HG02759 (cell line): ENCODE measurements around the gene AVL9.

Source experiments
- ATAC-seq: cut with Tn5 transposase; IDR thresholded peaks from one replicate; pipeline ENCODE4 v1.9.1; 2021; ENCODE audit warnings: mild to moderate bottlenecking, moderate library complexity; ENCODE audit not compliant: unreplicated experiment

AVL9 gene

DNA sequence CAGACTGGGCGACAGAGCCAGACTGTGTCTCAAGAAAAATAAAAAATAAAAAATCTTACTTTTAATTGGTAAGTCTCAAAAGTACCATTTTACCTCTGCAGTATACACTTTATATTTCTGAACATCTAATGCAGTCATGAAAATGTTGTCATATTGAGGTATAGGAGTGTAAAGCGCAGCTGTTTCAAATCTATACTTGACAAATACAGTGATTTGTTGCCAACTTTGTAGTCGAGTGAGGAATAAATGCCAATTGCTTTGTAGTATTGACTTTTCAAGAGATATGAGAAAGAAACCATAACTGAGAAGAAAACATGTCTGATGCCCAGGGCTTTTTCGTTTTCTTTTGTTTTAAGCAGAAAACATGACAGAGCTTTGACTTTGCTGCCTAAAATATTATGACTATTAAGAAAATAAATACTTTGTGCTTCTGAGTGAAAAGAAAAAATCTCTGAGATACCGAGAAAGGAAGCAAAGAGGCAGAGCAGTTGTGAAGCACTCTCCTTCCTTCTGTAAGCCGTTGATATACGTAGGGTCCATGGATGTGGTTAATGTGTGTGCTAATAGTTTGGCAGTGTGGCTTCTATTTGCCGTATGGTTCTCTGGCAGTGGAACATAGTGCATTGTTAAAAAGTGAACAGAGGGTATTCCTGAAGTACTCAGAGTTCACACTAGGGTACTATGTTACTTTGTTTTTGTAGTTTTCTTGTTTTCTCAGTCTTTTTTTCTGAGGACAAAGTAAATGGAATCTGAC, 38.2 kb downstream of the AVL9 start:
- ATAC-seq: no peak

DNA sequence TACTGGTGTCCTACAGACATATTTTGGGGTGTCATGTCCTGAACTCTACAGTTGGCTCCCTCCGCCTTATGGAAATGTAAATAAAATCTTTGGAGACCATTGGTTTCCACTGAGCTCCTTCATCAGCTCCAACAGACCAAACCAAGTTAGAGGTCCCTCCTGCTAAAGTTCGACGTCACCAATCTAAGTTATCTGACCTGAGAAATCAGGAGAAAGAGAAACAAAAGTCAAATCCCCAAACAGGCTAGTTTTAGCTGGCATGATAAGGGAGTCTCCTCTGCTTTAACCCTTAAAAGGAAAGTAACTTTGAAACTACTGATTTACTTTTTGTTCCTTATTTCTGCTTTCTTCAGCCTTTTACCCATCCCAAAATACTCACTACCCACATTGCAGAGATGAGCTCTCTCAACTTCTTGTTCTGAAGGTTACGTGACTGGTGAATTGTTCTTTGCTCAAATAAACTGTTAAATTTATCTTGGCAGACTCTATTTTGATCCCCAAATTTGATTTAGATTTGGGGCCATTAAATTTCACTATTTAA, 39.9 kb downstream of the AVL9 start:
- peak; percentile 57 for ATAC-seq

DNA sequence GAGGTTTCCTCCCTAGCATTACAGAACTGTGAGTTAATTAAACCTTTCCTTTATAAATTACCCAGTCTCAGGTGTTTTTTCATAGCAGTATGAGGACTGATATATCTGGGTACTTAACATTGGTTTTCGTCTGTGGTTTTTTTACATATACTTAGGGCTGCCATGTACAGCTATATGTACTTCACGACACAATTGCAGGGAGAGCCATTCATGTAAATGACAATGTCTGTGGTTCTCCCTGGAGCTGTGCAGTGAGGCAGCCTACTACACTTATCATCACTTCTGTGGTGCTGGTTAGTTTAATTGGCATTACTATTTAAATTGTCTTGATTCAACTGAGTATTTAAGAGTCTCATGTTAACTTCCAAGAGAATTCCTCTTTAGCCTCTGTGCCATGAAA, 40.7 kb downstream of the AVL9 start:
- ATAC-seq: no peak

DNA sequence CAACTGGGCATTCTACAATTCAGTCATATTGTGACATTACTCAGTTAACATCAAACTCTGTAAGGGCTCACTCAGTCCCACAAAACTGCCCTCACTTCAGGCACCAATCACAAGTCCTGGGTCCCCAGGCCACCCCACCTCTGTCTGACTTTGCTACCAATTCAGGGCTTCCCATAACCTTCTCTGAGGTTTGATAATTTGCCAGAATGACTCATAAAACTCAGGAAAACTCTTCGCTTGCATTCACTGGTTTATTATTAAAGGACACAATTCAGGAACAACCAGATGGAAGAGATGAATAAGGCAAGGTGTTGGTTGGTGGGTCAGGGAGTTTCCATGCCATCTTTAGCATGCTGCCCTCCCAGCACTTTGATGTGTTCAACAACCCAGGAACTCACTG, 41.3 kb downstream of the AVL9 start:
- ATAC-seq: no peak

DNA sequence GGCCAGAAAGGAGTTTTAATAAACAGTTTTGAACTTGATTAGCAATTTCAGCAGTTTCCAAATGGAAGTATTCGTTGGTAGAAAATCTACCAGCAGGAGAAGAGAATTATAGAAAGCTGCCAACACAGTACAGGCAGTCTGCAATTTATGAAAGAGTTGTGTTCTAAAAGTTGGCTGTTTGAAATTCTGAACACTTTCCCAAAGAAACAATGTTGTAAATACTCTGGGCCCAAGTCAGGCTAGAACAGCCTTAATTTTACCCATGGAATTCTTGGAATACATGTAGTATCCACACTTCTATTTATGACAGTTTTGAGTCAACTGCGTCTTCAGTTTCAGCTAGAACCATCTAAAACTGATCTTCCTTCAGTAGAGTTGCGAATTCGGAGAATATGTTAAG, 42.5 kb downstream of the AVL9 start:
- no peak for ATAC-seq

DNA sequence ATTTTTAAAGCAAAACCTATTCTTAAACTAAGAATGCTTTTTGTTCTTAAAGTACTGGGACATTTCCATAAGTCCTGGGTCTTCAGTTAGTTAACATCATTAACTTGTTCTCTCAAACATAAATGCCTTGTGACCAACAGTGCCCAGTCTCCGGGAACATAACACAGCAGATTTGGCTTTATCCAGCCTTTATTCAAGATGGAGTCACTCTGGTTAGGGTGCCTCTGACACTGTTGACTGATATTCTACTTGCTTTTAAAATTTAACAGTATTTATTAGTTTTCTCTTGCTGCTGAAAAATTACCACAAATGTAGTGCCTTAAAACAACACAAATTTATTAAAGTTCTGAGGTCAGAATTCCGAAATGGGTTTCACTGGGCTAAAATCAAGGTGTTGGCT, 44.1 kb downstream of the AVL9 start:
- no peak for ATAC-seq

DNA sequence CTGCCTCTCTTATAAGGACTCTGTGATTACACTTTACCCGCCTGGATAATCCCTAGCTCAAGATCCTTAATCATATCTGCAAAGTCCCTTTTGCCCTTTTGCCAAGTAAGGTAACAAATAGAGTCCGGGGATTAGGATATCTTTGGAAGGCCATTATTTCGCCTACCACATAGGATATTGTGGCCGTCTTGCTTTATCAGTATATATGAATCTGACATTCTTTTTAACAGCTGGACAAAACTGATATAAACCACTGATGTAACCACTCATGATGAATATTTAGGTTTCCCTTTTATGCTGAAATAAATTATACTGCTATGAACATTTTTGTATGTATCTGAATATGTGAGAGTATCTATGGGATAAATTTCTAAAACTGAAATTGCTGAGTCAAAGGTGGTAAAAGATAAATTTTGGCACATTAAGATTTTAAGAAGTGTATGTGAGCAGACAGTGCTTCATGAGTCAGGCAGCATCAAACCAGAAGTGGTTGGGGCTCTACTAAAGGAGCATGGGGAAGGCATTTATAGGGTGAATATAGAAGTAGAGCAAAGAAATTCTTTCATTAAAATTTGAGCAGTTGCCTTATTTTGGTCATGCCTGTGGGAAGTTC, 44.7 kb downstream of the AVL9 start:
- ATAC-seq: no peak

DNA sequence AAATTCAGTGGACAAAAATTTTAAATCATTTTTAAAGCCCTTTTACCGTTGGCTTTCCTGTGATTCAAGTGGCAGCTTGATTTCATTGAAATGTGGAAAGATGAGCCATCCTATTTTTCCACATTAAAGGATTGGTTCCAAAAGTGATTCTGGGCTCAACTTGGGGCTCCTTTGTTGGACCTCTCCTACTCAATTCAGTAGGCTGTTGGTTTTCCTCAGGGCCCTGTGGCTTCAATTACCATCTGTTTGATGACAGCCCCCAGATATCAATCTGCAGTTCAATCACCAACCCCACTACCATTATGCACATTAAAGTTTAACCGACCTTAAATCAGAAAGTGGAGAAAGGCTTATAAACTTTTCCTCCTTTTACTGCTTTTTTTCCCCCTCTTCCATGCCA, 47.3 kb downstream of the AVL9 start:
- no peak for ATAC-seq

DNA sequence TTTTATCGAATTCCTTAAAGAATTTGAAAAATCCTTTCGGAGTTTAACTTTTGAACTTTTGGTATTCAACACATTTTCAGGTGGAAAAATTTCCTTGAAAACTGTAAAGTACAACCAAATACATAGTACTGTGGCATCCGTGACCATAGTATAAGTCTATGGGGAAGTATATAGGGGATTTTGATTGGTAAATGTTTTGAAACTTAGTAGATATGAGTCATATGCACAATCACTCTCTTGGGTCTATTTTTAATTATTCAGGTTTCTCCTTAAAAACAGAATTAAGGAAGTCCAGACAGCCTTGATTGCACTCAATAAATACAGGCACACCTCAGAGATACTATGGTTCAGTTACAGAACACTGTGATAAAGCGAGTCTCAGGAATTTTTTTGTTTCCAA, 64.2 kb downstream of the AVL9 start:
- ATAC-seq: no peak

DNA sequence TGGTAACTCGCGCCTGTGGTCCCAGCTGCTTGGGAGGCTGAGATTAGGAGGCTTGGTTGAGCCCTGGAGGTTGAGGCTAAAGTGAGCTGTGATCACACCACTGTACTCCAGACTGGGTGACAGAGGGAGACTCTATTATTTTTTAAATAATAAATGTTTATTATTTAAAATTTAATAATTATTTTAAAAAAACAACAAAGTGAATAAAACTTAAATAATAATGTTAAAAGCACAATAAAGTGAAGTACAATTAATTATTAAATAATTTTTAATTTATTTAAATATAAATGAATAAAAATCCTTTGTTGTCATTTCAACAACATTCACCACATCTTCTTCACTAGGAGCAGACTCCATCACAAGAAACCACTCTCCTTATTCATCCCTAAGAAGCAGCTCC, 64.8 kb downstream of the AVL9 start:
- ATAC-seq: no peak

DNA sequence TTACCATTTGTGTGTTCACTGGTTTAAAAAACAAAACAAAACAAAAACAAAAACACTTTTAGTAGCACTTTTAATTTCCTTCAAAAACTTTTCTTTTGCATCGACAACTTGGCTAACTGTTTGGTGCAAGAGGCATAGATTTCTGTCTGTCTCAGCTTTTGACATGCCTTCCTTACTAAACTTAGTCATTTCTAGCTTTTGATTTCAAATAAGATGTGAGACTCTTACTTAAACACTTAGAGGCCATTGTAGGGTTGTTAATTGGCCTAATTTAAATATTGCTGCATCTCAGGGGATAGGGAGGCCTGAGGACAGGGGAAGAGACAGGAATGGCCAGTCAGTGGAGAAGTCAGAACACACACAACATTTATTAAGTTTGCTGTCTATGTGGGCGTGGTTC, 66.3 kb downstream of the AVL9 start:
- no peak for ATAC-seq

DNA sequence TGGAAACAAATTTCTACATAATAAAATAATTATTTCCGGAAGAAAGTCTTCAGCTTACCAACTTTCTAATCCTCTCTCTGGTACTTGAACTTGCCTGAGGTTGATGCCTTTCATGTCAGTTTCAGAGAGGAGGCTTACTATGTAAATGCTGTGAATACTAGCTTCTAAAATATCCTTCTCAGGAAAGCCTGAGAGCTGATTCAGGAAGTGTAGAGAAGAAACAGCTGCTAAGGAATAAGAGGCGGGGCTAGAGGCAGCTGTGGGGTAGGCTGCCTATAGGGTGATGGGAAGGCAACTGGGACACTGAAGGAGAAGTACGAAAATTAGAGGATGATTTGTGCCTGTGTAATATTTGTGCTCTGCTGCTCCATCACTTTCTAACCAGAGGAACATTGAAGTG, 69.3 kb downstream of the AVL9 start:
- ATAC-seq: no peak

DNA sequence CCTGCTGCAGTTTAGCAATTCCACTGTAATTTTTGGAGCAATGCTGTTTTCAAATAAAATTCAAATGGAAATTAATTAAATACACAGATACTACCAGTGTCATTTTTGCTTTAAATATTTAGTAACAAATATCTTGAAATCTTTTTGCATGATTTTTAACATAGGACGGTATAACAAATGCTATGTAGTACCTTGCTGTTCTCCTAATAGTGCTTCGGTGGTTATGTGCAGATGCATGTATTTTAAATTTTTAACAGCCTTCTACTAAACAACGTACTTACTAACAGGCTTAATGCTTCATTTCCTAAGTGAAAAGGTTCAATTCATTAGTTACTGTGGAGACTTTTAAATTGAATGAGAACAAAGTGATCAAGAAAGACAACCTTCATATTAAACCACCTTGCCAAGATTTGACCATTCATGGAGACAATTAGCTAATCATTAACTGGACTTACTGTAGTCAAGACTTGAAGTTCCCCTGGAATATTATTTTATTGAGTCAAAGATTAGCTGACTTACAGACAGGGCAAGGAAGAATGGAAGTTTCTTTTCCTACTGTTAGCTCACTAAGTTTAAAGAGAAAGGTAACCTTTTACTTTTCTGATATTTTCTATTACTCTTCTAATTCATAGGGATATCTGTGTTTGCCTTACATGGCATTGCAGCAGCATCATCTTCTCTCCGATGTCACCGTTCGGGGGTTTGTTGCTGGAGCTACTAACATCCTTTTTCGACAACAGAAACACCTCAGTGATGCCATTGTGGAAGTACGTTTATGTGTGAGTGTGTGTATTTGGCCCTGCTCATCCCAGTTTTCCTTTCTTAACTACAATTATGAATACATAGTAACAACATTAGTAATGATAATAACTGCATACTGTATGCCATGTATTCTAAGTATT, 74.3 kb downstream of the AVL9 start:
- ATAC-seq: no peak

DNA sequence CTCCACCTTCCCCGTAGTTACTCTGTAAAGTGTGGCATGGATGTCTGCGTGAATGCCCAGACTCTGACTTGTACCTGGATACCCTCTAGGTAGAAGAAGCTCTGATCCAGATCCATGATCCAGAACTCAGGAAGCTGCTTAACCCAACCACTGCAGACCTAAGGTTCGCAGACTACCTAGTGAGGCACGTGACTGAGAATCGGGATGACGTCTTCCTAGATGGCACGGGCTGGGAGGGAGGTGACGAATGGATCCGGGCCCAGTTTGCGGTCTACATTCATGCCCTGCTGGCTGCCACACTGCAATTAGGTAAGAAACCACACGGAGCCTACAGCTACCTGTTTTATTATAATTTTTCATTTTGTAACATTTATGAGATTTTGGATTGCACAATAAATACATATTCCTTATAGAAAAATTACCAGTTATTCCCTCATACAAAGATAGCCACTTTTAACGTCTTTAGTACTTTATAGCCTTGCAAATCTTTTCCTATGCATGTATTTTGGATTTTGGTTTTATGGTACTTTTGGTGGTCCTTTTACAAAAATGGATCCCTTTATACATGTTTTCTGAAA, 77.9 kb downstream of the AVL9 start:
- no peak for ATAC-seq

DNA sequence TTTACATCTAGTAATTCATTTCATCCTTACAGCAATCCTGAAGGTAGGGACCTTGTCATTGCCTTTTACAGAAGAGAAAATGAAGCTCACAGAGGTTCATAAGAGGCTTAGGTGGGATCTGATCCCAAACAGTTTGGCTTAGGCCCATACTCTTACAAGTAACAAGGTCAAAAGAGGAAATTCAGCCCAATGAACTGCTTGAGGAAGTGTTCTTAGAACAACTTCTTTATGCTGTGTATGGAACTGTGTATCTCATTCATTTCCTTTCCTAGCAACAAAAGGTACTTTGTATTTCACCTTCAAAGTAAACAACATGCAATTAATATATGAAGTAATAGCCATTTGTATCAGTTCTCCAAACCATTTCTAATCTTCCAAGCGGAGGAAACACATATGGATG, 79.3 kb downstream of the AVL9 start:
- ATAC-seq: no peak

DNA sequence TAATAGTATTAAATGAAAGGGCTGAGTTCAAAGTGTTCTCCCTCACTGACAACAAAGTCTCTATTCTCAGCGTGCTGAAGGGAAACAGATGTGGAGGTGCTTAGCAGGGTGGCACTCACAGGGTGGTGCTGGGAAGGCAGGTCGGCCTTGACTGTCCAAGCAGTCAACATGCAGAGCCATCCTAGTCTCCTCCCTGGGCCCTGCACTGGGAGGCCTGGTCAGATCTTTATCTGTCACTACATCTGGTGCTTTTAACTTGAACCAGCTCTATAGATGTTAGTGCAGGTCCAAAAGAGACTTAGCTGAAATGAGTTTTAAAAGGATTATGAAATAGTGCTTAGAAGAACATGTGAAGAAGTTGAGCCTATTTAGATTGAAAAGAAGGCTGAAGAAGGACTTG, 82.1 kb downstream of the AVL9 start:
- no peak for ATAC-seq

DNA sequence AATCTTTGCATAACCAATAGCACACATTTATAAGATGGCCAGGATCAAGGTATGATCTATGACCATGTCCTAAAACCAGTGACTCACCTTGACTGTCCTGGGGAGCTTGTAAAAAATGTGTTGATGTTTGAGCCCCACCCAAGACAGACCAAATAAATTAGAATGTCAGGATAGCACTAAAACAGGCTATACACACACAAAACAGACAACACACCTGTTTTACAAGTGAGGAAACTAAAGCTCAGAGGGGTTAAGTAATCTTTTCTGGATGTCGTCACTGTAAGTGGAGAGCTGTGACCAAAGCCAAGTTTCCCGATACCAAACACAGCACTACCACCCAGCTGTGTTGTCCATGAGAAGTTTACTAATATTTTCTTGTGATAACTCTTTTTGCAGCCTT, 84.5 kb downstream of the AVL9 start:
- no peak for ATAC-seq

DNA sequence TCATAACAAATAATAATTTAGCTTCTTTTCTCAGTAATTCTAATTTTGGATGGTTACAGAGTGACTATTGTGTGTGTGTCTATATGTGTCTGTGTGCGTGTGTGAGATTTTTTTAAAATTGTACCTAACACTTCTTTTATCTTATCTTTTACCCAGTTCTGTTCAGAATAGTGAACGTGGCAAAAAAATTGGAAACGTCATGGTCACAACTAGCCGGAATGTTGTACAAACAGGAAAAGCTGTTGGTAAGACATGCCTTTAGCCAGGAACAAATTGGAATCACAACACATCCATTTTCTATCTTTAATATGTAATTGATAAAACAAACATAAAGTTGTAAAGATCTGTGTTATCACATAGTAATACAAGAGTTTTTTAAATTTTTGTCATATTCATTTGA, 85.4 kb downstream of the AVL9 start:
- no peak for ATAC-seq

DNA sequence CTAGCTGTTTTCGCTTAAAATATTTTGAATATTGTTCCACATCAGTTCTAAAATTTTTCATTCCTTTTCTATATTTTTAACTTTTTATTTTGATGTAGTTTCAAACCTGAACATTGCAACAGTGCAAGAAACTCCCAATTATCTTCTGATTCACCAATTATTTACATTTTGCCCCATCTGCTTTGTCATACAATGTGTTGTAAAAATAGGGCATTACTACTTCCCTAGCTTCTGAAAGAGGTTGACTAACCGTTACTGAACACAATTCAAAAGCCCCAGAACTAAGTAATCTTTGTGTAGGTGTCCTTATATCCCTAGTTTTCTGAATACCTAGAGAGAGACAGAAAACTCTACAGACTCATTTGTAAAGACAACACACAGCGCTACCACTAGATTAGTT, 86.7 kb downstream of the AVL9 start:
- no peak for ATAC-seq

DNA sequence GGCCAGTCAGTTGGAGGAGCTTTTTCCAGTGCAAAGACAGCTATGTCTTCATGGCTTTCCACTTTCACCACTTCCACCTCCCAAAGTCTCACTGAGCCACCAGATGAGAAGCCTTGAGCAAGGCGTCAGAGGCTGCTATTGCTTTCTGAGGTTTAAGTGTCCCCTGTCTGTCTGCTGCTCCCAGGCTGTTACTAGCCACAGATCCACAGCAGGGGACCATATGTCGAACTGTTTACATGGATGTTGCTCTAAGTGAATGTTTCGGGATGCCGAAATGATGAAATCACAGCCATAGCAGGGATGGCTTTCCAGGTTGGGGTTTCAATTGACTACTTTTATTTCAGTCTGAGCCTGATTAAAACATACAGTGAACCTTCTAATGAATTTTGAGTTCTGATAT, 88.5 kb downstream of the AVL9 start:
- ATAC-seq: no peak
